Lung microvascular endothelial cell (primary cell): ENCODE data around the gene ACADM. TPM values are rescaled to one million over a fixed set of nuclear protein-coding genes. Genes with fewer than 3 reads are reported as not detected.
"Not testable (repeated sequence)": the region's sequence is repeated elsewhere in the genome, so short reads cannot be mapped to it uniquely, and the experiment has no call there.

Experiments used
- DNase-seq, 2 donors: peaks; one replicate each; pipeline versions ENCODE4 v3.0.0 to v3.0.0-alpha.2; 2010; ENCODE audit warnings: low read depth in 2 of 2
- total RNA-seq: library from RNA; depleted of rRNA; stranded (reverse); fragments of >200 nt; gene quantifications from 2 replicates; pipeline ENCODE4 v1.2.1, GENCODE V29; 2014

Gene ACADM
- 25.9 and 34.7 TPM in 2 replicates for total RNA-seq

DNA sequence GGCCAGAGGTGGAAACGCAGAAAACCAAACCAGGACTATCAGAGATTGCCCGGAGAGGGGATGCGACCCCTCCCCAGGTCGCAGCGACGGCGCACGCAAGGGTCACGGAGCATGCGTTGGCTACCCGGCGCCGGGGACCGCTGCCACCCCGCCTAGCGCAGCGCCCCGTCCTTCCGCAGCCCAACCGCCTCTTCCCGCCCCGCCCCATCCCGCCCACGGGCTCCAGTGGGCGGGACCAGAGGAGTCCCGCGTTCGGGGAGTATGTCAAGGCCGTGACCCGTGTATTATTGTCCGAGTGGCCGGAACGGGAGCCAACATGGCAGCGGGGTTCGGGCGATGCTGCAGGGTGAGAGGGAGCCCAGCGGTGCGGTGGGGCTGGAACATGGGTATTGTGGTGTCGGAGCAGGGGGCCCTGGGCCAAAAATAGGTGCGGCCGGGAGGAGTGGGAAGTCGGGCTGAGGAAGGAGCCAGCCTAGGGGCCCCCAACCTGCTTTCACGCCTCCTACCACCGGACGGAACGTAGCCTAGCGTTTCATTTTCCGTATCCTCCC, at the start of gene ACADM:
Gene ACADM (plus strand): TSS at position 238 of the 551 bp plus-strand sequence. CDS start 79 bp downstream, at position 317.
- peak; percentile 81 to 84 for DNase-seq

- DNase-seq, result no peak
Observed at GRCh38 chr1:75677443-75677842, 47.1 kb upstream of the ACADM start.

DNA sequence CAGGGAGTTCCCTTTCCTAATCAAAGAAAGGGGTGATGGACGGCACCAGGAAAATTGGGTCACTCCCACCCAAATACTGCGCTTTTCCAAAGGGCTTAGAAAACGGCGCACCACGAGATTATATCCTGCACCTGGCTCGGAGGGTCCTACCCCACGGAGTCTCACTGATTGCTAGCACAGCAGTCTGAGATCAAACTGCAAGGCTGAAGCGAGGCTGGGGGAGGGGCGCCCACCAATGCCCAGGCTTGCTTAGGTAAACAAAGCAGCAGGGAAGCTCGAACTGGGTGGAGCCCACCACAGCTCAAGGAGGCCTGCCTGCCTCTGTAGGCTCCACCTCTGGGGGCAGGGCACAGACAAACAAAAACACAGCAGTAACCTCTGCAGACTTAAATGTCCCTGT, 46.5 kb upstream of the ACADM start:
- DNase-seq, result not testable (repeated sequence)

DNA sequence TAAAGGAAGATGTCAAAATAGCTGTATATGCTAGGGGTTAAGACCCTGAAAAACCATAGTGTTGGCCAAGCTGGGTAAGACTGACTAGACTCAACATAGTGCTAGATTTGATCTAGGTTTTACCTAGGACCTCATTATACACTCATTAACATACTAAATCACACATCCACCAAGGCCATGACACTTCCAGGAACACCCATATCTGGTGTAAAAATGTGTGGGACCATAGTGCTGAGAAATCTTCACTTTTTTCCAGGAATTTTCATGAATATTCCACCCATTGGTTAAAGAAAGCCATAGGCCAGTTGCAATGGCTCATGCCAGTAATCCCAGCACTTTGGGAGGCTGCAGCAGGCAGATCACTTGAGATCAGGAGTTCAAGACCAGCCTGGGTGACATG, 34.0 kb upstream of the ACADM start:
- no peak for DNase-seq

DNA sequence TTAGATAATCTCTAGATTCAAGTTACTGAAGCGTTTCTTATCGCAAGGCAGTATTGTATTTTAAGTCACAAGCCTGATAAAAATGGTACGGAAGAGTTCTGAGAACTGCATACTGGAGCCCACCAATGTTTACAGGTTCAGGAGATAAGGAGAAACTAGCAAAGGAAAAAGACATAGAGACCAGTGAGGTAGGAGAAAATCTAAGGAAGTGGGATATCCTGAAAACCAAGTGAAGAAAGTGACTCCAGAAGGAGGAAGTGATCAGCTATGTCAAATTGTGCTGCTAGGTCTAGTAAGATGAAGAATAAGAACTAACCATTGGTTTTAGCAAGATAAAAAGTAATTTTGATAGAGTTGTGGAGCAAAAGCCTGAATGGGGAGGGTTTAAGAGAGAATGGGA, 31.0 kb upstream of the ACADM start:
- no peak for DNase-seq

- no peak for DNase-seq
Observed at GRCh38 chr1:75696000-75696399, 28.5 kb upstream of the ACADM start.

GRCh38 chr1:75707191-75707590, 17.3 kb upstream of the ACADM start:
- no peak for DNase-seq

DNA sequence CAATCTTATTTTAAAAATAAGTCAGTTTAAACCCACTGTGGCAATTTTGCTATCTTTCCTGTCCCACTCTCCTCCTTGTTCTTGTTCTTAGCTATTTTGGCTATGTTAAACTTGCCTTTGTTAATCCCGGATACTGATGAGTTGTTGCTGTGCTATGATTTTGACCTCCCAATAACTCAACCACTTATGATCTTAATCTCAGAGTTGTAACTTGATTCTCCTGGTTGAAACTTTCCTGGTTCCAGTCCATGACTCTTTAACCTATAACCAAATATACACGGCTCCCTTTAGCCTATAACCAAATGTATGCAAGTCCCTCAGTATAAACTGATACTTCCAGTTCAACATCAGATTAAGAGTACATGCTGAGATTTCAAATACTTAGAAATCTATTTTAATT, 15.6 kb upstream of the ACADM start:
- DNase-seq, result no peak

GRCh38 chr1:75710832-75711231, 13.7 kb upstream of the ACADM start:
- DNase-seq, result no peak

GRCh38 chr1:75711846-75712245, 12.7 kb upstream of the ACADM start:
- DNase-seq, result no peak

DNA sequence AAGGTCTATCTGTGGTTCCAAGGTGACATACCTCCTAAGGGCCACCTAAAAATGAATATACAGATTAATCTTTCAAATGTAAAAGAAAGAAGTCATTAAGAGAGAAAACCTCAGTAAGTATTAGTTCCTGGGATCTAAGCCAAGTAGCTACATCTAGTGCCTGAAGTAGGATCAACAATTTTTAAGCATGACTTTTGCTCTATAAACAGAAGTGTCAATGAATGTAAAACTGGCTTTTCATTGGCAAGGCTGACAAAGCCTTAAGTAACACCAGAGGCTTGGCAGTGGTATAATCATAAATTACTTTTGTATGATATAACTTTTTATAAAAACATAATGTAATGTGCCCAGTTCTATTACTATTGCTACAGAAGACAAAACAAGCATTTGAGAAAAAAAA, 12.2 kb upstream of the ACADM start:
- no peak for DNase-seq

- no peak for DNase-seq
Observed at GRCh38 chr1:75719810-75720209, 4.7 kb upstream of the ACADM start.

- no peak for DNase-seq
Observed at GRCh38 chr1:75720325-75720724, 4.2 kb upstream of the ACADM start.

GRCh38 chr1:75720820-75721219, 3.7 kb upstream of the ACADM start:
- DNase-seq, result no peak

DNA sequence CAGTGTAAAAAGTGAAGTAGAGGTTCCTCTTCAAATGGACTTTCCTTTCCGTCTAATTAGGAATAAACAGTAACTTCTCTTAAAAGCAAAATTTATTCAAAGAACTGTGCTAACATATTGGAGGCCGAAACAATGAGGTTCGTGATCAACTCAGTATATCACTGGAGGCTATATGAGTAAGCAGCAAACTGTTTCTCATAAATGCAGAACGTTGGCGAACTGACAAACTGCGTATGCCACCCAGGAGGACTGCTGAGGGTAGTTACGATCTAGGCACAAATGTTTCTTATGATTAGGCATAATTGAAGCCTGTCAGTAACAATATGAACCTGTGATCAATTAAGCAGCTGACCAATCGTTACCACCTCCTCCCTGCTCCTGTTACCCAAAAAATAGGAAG, 2.3 kb upstream of the ACADM start:
- not testable (repeated sequence) for DNase-seq

DNA sequence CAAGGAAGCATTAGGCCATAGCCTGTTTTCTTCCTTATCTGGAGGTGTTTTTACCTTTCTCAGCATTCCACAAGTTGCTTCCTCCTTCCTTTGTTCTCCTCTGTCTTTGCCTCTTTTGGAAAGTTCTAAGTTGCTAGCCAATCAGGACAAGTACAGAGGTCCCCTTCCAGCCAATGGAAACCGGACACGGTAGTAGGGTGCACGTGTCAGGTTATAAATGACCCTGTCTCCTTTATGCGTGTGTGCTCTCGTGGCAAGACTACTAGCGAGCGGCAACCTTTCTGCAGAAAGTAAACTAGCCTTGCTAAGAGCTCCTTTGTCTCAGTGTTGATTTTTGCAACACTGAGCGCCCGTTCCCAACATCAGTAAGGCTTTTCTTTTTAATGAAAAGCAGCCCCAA, 1.5 kb upstream of the ACADM start:
- no peak for DNase-seq

DNA sequence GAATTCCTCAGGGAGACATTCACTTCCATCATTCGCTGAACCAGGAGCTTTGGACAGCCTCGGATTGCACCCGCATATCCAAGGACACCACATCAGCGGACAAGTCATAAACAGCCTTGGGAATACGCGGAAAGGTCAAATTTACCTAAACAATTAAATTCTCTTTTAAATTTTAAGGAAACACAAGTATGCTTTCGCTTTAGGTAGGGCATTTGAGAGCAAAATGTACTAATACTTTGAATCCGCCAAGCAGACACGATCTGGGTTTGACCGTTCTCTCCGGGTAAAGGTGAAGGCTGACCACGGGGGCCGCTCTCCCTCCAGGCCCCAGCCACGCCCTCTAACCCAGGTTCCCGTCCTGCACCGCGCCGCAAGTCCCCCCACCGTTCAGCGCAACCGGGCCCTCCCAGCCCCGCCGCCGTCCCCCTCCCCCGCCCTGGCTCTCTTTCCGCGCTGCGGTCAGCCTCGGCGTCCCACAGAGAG, 479 bp upstream of the ACADM start:
- peak; percentile 83 to 90 for DNase-seq

- no peak for DNase-seq
Observed at GRCh38 chr1:75725266-75725665, 757 bp downstream of the ACADM start.

- peak in 1 of 2 donors; percentile 18 for DNase-seq
Observed at GRCh38 chr1:75725861-75726361, 1.4 kb downstream of the ACADM start.

- DNase-seq, result no peak
Observed at GRCh38 chr1:75727571-75727970, 3.1 kb downstream of the ACADM start.

GRCh38 chr1:75730432-75730831, 5.9 kb downstream of the ACADM start:
- no peak for DNase-seq

GRCh38 chr1:75731881-75732280, 7.4 kb downstream of the ACADM start:
- DNase-seq, result no peak

DNA sequence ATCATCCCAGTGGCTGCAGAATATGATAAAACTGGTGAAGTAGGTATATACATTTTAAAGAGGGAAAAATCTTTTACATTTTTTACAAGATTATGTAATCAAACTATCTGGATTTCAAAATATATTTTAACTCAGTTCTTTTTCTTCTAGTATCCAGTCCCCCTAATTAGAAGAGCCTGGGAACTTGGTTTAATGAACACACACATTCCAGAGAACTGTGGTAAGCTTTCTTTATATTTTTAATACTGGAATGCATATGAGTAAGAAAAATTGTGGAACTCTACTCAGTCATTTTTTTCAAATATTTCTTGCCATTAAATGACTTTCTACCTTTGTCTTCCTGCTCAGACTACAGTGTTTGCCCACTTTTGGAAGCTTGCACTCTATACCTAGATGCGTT, 8.2 kb downstream of the ACADM start:
- DNase-seq, result no peak

- DNase-seq, result no peak
Observed at GRCh38 chr1:75733661-75734060, 9.2 kb downstream of the ACADM start.
